H9 (cell line): Measurements from ENCODE around the gene ARHGAP22. TPM values are rescaled to one million over a fixed set of nuclear protein-coding genes. Genes with fewer than 3 reads are reported as not detected.

Experiments used
- DNase-seq: peaks from one replicate; pipeline ENCODE4 v3.0.0-alpha.2; 2017
- H2AFZ ChIP-seq: one replicate; pipeline ENCODE4 v1.6.1; 2013; ENCODE audit warnings: mild to moderate bottlenecking, low read length, control low read depth, moderate library complexity
- H2AK5ac ChIP-seq: 2 replicates; pipeline ENCODE4 v1.6.1; 2013; ENCODE audit warnings: low read length, control low read depth, mixed read lengths; ENCODE audit not compliant: insufficient read length
- H2BK120ac ChIP-seq: one replicate; pipeline ENCODE4 v1.6.1; 2013; ENCODE audit warnings: low read depth, mild to moderate bottlenecking, low read length, control low read depth, inconsistent platforms; ENCODE audit not compliant: poor library complexity, severe bottlenecking
- H2BK12ac ChIP-seq: 2 replicates; pipeline ENCODE4 v1.6.1; 2013; ENCODE audit warnings: low read length, control low read depth, mixed read lengths, low read depth; ENCODE audit not compliant: insufficient read length
- H2BK15ac ChIP-seq: 2 replicates; pipeline ENCODE4 v1.6.1; 2013; ENCODE audit warnings: low read depth, low read length, control low read depth
- H2BK20ac ChIP-seq: one replicate; pipeline ENCODE4 v1.6.1; 2013; ENCODE audit warnings: low read depth, mild to moderate bottlenecking, low read length, control low read depth, inconsistent platforms; ENCODE audit not compliant: poor library complexity, severe bottlenecking
- H2BK5ac ChIP-seq: 2 replicates; pipeline ENCODE4 v1.6.1; 2013; ENCODE audit warnings: low read length, control low read depth, mixed read lengths; ENCODE audit not compliant: insufficient read length
- H3K14ac ChIP-seq: 2 replicates; pipeline ENCODE4 v1.6.1; 2013; ENCODE audit warnings: low read length, control low read depth; ENCODE audit not compliant: insufficient read depth
- H3K18ac ChIP-seq: 2 replicates; pipeline ENCODE4 v1.6.1; 2013; ENCODE audit warnings: low read depth, mild to moderate bottlenecking, mixed read lengths, low read length, control low read depth; ENCODE audit not compliant: insufficient read length
- H3K23ac ChIP-seq: 2 replicates; pipeline ENCODE4 v1.6.1; 2013; ENCODE audit warnings: low read length, control low read depth, mixed read lengths, low read depth; ENCODE audit not compliant: insufficient read length
- H3K23me2 ChIP-seq: 2 replicates; pipeline ENCODE4 v1.6.1; 2013; ENCODE audit warnings: low read depth, mild to moderate bottlenecking, mixed read lengths, low read length, control low read depth; ENCODE audit not compliant: insufficient read length, poor library complexity, severe bottlenecking
- H3K27ac ChIP-seq: 2 replicates; pipeline ENCODE4 v1.5.1; 2013; ENCODE audit warnings: low read length, control low read depth, mixed read lengths, low read depth; ENCODE audit not compliant: insufficient read length
- H3K27me3 ChIP-seq: 2 replicates; pipeline ENCODE4 v1.6.1; 2013; ENCODE audit warnings: low read length, control low read depth, inconsistent platforms; ENCODE audit not compliant: insufficient read depth
- H3K4ac ChIP-seq: 2 replicates; pipeline ENCODE4 v1.6.1; 2013; ENCODE audit warnings: low read depth, mild to moderate bottlenecking, control low read depth, inconsistent platforms, low read length, moderate library complexity
- H3K4me1 ChIP-seq: 2 replicates; pipeline ENCODE4 v1.6.1; 2013; ENCODE audit warnings: low read length, control low read depth, inconsistent platforms; ENCODE audit not compliant: insufficient read depth
- H3K4me2 ChIP-seq: 2 replicates; pipeline ENCODE4 v1.6.1; 2013; ENCODE audit warnings: low read length, control low read depth, mixed read lengths; ENCODE audit not compliant: insufficient read length, insufficient read depth
- H3K56ac ChIP-seq: 2 replicates; pipeline ENCODE4 v1.6.1; 2013; ENCODE audit warnings: low read depth, mild to moderate bottlenecking, mixed read lengths, low read length, control low read depth; ENCODE audit not compliant: insufficient read length
- H3K79me1 ChIP-seq: 2 replicates; pipeline ENCODE4 v1.6.1; 2013; ENCODE audit warnings: low read depth, mild to moderate bottlenecking, moderate library complexity, low read length, control low read depth, inconsistent platforms; ENCODE audit not compliant: insufficient read depth, poor library complexity, severe bottlenecking
- H3K79me2 ChIP-seq: 2 replicates; pipeline ENCODE4 v1.6.1; 2013; ENCODE audit warnings: low read length, control low read depth, inconsistent platforms; ENCODE audit not compliant: insufficient read depth
- H3K9ac ChIP-seq: 2 replicates; pipeline ENCODE4 v1.6.1; 2013; ENCODE audit warnings: low read length, control low read depth, mixed read lengths; ENCODE audit not compliant: insufficient read length; ENCODE audit errors: extremely low read depth
- H3K9me3 ChIP-seq: one replicate; pipeline ENCODE4 v1.6.1; 2013; ENCODE audit warnings: low read depth, low read length, inconsistent platforms; ENCODE audit not compliant: control insufficient read depth
- H3T11ph ChIP-seq: one replicate; pipeline ENCODE4 v1.6.1; 2013; ENCODE audit warnings: mild to moderate bottlenecking, low read length, control low read depth, inconsistent platforms
- H4K20me1 ChIP-seq: one replicate; pipeline ENCODE4 v1.6.1; 2013; ENCODE audit not compliant: control insufficient read depth, insufficient read length, insufficient read depth
- H4K5ac ChIP-seq: 2 replicates; pipeline ENCODE4 v1.6.1; 2013; ENCODE audit warnings: low read depth, mild to moderate bottlenecking, mixed read lengths, low read length, control low read depth; ENCODE audit not compliant: insufficient read length
- H4K8ac ChIP-seq: replicated peaks from 2 replicates; pipeline ENCODE4 v1.6.1; 2013; ENCODE audit warnings: low read length, control low read depth, mixed read lengths, low read depth; ENCODE audit not compliant: insufficient read length
- H4K91ac ChIP-seq: 2 replicates; pipeline ENCODE4 v1.6.1; 2013; ENCODE audit warnings: low read depth, mild to moderate bottlenecking, moderate library complexity, mixed read lengths, low read length, control low read depth; ENCODE audit not compliant: insufficient read length
- H3K27ac Mint-ChIP-seq, 3 experiments: 2 replicates in 2 of 3; 3 replicates in 1 of 3; pipeline ENCODE4 v1.8.0; 2020 to 2021; ENCODE audit warnings: mixed read lengths in 3 of 3, mild to moderate bottlenecking in 1 of 3, moderate library complexity in 1 of 3
- H3K27me3 Mint-ChIP-seq: 2 replicates; pipeline ENCODE4 v1.8.0; 2021; ENCODE audit warnings: low read depth, mild to moderate bottlenecking, moderate library complexity, mixed read lengths
- H3K36me3 Mint-ChIP-seq, 3 experiments: 2 replicates in 2 of 3; 3 replicates in 1 of 3; pipeline ENCODE4 v1.8.0; 2020 to 2021; ENCODE audit warnings: low read depth in 3 of 3, mixed read lengths in 3 of 3; ENCODE audit not compliant: insufficient read depth in 1 of 3
- H3K4me1 Mint-ChIP-seq, 2 experiments: 2 replicates each; pipeline ENCODE4 v1.8.0; 2020; ENCODE audit warnings: mixed read lengths in 2 of 2
- H3K4me3 Mint-ChIP-seq, 2 experiments: 2 replicates in 1 of 2; 3 replicates in 1 of 2; pipeline ENCODE4 v1.8.0; 2020 to 2021; ENCODE audit warnings: mild to moderate bottlenecking in 2 of 2, mixed read lengths in 2 of 2, moderate library complexity in 1 of 2
- H3K9me3 Mint-ChIP-seq, 2 experiments: 2 replicates in 1 of 2; 3 replicates in 1 of 2; pipeline ENCODE4 v1.8.0; 2020; ENCODE audit warnings: mild to moderate bottlenecking in 2 of 2, mixed read lengths in 2 of 2, moderate library complexity in 1 of 2
- WGBS: extraction: QIAGEN DNeasy Blood & Tissue Kit; methylation state at CpG from one replicate; pipeline ENCODE4 v1.1.7; 2013; ENCODE audit warnings: missing lambda C conversion rate, low lambda C conversion rate, mixed read lengths; ENCODE audit not compliant: insufficient read length; ENCODE audit errors: extremely low coverage; 5-methylcytosine and 5-hydroxymethylcytosine counted together
- total RNA-seq: library from RNA; stranded (reverse); gene quantifications from 2 replicates; pipeline ENCODE4 v1.2.1, GENCODE V29; 2021
- TF ChIP-seq, protein P1 (sequence below): fragments of 200-600 bp; sonication (generic); conservative IDR thresholded peaks from 3 replicates; pipeline ENCODE4 v1.8.0; 2021; ENCODE audit warnings: antibody characterized with exemption, mild to moderate bottlenecking

Gene ARHGAP22
- total RNA-seq, 1 experiment from 2014 or later: 7.4 TPM

DNA sequence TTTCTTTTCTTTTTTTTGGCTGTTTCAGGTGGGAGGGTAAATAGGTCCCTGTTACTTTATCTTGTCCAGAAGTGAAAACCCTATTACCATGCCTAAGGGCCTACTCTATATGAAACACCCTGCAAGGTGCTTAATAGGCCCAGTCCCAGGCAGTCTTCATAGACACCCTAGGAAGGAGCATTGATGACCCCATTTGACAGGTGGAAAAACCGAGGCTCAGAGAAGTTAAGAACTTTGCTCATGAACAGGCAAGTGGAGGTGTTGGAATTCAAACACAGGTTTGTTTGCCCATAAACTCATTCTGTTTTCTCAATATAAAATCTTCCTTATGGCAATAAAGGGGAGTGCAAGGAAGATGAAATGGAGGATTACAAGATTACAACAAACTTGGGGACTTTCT is 115.8 kb downstream of the ARHGAP22 start:
- Histone ChIP-seq H3K23ac (no peak overlapping the region), H3K9ac (no peak overlapping the region), H4K8ac (no peak overlapping the region), H2AFZ (no peak overlapping the region), H3K14ac (no peak overlapping the region), H2BK5ac (no peak overlapping the region), H4K5ac (no peak overlapping the region), H3K9me3 (no peaks in the 10 kb centered on the region), H3K79me2 (no peaks in the 10 kb centered on the region), H4K91ac (no peak overlapping the region), H3K4ac (no peak overlapping the region), H3K4me2 (no peak overlapping the region), H2BK15ac (no peak overlapping the region), H2AK5ac (no peak overlapping the region), H3K23me2 (no peaks in the 10 kb centered on the region), H3K79me1 (no peaks in the 10 kb centered on the region), H3K4me1 (no peaks in the 10 kb centered on the region), H3T11ph (no peak overlapping the region), H3K18ac (no peak overlapping the region), H3K56ac (no peak overlapping the region), H3K27me3 (no peaks in the 10 kb centered on the region), H2BK20ac (no peak overlapping the region), H4K20me1 (no peaks in the 10 kb centered on the region), H2BK120ac (no peak overlapping the region), H3K27ac (no peak overlapping the region), H2BK12ac (no peak overlapping the region)
- Mint-ChIP-seq H3K36me3 (no peaks in the 10 kb centered on the region), H3K9me3 (no peaks in the 10 kb centered on the region), H3K4me1 (peaks cover 14 to 16% of the 10 kb centered on the region in 2 experiments), H3K27me3 (no peaks in the 10 kb centered on the region; the same call in 1 of the 2 replicates), H3K4me3 (no peak overlapping the region), H3K27ac (no peak overlapping the region)
- TF ChIP-seq, protein P1, sequence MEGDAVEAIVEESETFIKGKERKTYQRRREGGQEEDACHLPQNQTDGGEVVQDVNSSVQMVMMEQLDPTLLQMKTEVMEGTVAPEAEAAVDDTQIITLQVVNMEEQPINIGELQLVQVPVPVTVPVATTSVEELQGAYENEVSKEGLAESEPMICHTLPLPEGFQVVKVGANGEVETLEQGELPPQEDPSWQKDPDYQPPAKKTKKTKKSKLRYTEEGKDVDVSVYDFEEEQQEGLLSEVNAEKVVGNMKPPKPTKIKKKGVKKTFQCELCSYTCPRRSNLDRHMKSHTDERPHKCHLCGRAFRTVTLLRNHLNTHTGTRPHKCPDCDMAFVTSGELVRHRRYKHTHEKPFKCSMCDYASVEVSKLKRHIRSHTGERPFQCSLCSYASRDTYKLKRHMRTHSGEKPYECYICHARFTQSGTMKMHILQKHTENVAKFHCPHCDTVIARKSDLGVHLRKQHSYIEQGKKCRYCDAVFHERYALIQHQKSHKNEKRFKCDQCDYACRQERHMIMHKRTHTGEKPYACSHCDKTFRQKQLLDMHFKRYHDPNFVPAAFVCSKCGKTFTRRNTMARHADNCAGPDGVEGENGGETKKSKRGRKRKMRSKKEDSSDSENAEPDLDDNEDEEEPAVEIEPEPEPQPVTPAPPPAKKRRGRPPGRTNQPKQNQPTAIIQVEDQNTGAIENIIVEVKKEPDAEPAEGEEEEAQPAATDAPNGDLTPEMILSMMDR: no peak
- no peak for DNase-seq
- no CpG with 5 or more reads among the region's 1 CpG for WGBS
